Kidney (tissue), 14 donors: Measurements from ENCODE around the gene RNH1. TPM values are rescaled to one million over a fixed set of nuclear protein-coding genes. Genes with fewer than 3 reads are reported as not detected.

ENCODE experiments used
- DNase-seq, 5 donors: peaks; one replicate each; pipeline ENCODE4 v3.0.0-alpha.2; 2013 to 2020
- FAIRE-seq: peaks from 2 replicates; lab custom pipeline; 2012; peaks lifted over from hg19 to GRCh38; lab: Jason Lieb, UNC
- H3K27ac ChIP-seq, 2 donors: one replicate each; pipeline ENCODE4 v1.7.0; 2013; ENCODE audit warnings: low read depth in 2 of 2, low read length in 2 of 2, inconsistent platforms in 1 of 2
- H3K27me3 ChIP-seq: one replicate; pipeline ENCODE4 v1.7.1; 2013; ENCODE audit warnings: low read length, inconsistent platforms; ENCODE audit not compliant: control insufficient read depth, insufficient read depth
- H3K36me3 ChIP-seq, 3 donors: one replicate each; pipeline versions ENCODE4 v1.7.0 to v1.7.1; 2013; ENCODE audit warnings: low read length in 3 of 3, control low read depth in 1 of 3, inconsistent platforms in 1 of 3; ENCODE audit not compliant: insufficient read depth in 3 of 3, control insufficient read depth in 2 of 3
- H3K4me1 ChIP-seq, 3 donors: one replicate each; pipeline versions ENCODE4 v1.7.0 to v1.7.1; 2013; ENCODE audit warnings: low read length in 3 of 3, inconsistent platforms in 1 of 3, low read depth in 1 of 3; ENCODE audit not compliant: control insufficient read depth in 2 of 3, insufficient read depth in 2 of 3
- H3K4me3 ChIP-seq, 3 donors: one replicate each; pipeline versions ENCODE4 v1.7.0 to v1.8.1; 2013; ENCODE audit warnings: low read length in 3 of 3, control low read depth in 1 of 3, inconsistent platforms in 1 of 3
- H3K9ac ChIP-seq, 3 donors: one replicate each; pipeline versions ENCODE4 v1.7.0 to v1.7.1; 2013; ENCODE audit warnings: low read length in 3 of 3, control low read depth in 1 of 3, inconsistent platforms in 1 of 3
- H3K9me3 ChIP-seq, 3 donors: one replicate each; pipeline versions ENCODE4 v1.7.0 to v1.7.1; 2013; ENCODE audit warnings: low read length in 3 of 3, control low read depth in 1 of 3, inconsistent platforms in 1 of 3; ENCODE audit not compliant: control insufficient read depth in 2 of 3, insufficient read depth in 1 of 3
- intact Hi-C: fragments of 100-400 bp; cut with DNase I; formaldehyde crosslinking; loops from one replicate; pipeline ENCODE4 v1.11.1; 2022
- polyA plus RNA-seq: library from polyadenylated mRNA; stranded (reverse); fragments of 350-450 nt; fragmentation: Illumina TruSeq; extraction: RNeasy Lipid Tissue Mini Kit (QIAGEN cat#74804); gene quantifications from one replicate; pipeline ENCODE4 v1.2.3, GENCODE V29; 2014; ENCODE audit warnings: low read depth, low replicate concordance; ENCODE audit not compliant: insufficient read depth
- total RNA-seq: library from RNA; stranded (reverse); fragmentation: NEBNext Ultra II Directional; extraction: Animal tissue kit (Norgen Biotek cat#: 25700); gene quantifications from one replicate; pipeline ENCODE4 v1.2.1, GENCODE V29; 2021
- TF ChIP-seq, protein P1 (sequence below): IDR thresholded peaks from 3 replicates; pipeline ENCODE4 v1.5.1; 2012; ENCODE audit warnings: mild to moderate bottlenecking, moderate library complexity, borderline replicate concordance; ENCODE audit not compliant: insufficient read depth; ENCODE audit errors: extremely low read depth
- donor health status: control.
- donor health status: control.
- donor health status: control.
- donor health status: control.
- donor health status: control.
- donor health status: DM: yes; HTN: yes; CAD: no.
- donor health status: Normal renal cell carcinoma (clear cell type).

Gene RNH1
- total and polyA plus RNA-seq, 2 donors from 2014 or later = 171 to 191 TPM

DNA sequence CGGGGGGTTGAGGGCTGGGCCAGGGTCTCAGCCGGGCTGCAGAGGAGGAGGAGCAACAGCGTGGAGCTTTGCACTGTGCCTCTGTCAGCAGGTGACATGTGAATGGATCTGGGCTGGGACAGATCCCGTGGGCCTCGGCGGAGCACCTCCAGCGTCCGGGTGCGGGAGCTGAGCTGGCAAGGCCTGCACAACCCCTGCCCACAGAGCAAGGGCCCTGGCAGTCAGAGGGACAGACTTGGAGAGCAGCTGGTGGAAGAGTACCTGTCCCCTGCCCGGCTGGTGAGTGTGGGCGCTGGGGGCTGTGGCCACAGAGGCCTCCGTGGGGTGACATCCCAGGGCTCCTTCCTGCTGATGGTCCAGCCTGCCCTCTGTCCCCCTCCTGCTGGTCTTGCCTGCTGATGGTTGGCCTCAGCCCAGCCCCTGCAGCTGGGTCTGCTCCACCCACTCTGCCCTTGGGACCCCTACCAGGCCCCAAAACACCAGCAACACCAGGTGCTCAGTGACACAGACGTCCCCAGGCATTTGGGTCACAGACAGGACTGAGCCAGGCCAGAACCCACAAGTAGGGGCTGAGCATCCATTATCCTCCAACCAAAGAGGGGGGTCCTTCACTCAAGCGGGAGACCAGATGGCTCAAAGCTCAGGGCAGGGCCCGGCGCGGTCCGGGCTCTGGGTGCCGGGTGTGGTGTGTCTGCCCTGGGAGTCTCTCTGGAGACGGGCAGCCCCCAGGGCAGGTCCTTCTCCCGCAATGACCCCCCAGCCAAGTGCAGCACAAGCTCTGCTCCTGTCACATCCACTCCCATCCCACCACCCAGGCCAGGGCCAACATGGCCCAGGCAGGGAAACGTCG is 33.8 kb upstream of the RNH1 start:
- TF ChIP-seq, protein P1, sequence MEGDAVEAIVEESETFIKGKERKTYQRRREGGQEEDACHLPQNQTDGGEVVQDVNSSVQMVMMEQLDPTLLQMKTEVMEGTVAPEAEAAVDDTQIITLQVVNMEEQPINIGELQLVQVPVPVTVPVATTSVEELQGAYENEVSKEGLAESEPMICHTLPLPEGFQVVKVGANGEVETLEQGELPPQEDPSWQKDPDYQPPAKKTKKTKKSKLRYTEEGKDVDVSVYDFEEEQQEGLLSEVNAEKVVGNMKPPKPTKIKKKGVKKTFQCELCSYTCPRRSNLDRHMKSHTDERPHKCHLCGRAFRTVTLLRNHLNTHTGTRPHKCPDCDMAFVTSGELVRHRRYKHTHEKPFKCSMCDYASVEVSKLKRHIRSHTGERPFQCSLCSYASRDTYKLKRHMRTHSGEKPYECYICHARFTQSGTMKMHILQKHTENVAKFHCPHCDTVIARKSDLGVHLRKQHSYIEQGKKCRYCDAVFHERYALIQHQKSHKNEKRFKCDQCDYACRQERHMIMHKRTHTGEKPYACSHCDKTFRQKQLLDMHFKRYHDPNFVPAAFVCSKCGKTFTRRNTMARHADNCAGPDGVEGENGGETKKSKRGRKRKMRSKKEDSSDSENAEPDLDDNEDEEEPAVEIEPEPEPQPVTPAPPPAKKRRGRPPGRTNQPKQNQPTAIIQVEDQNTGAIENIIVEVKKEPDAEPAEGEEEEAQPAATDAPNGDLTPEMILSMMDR = no peak
- H3K36me3 ChIP-seq = no peaks in the 10 kb centered on the region
- H3K9me3 ChIP-seq = no peaks in the 10 kb centered on the region
- H3K4me1 ChIP-seq = peaks cover 0 to 14% (median 0%) of the 10 kb centered on the region in 3 donors
- no peak overlapping the region for H3K27ac ChIP-seq
- DNase-seq (peak in 2 of 5 donors; percentile 45 to 66), FAIRE-seq (no peak)
- no peaks in the 10 kb centered on the region for H3K27me3 ChIP-seq
- intact Hi-C loops = no loop called here
- no peak overlapping the region for H3K4me3 ChIP-seq
- H3K9ac ChIP-seq = no peak overlapping the region

DNA sequence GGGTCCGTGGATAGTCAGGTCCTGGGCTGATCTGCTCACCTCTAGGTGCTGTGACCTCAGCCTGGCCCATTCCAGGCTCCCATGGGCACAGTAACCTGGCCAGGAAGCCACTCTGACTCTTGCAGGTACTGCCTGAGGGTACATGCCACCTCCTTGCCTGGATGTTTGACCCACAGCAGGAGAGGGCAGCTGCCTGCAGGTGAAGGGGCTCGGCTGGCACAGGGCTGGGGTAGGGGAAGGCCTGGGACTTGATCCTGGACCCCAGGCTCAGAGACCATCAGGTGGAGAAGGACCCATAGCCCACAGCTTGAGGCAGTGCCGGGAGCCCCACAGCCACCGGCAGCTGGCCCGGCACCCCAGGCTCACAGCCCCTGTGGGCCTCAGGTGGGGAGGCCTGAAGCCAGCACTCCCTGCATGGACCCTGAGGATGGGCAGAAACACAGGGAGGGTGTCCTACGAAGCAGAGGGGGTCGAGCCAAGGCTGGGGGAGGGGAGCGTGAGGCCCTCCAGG is 33.0 kb upstream of the RNH1 start:
- intact Hi-C loops = no loop called here
- Histone ChIP-seq H3K4me3 (no peak overlapping the region), H3K9me3 (no peaks in the 10 kb centered on the region), H3K27me3 (no peaks in the 10 kb centered on the region), H3K36me3 (no peaks in the 10 kb centered on the region), H3K27ac (no peak overlapping the region), H3K9ac (no peak overlapping the region), H3K4me1 (peaks cover 0 to 14% (median 0%) of the 10 kb centered on the region in 3 donors)
- FAIRE-seq = no peak
- TF ChIP-seq, protein P1 = no peak
- DNase-seq = peak in 1 of 5 donors; percentile 56

DNA sequence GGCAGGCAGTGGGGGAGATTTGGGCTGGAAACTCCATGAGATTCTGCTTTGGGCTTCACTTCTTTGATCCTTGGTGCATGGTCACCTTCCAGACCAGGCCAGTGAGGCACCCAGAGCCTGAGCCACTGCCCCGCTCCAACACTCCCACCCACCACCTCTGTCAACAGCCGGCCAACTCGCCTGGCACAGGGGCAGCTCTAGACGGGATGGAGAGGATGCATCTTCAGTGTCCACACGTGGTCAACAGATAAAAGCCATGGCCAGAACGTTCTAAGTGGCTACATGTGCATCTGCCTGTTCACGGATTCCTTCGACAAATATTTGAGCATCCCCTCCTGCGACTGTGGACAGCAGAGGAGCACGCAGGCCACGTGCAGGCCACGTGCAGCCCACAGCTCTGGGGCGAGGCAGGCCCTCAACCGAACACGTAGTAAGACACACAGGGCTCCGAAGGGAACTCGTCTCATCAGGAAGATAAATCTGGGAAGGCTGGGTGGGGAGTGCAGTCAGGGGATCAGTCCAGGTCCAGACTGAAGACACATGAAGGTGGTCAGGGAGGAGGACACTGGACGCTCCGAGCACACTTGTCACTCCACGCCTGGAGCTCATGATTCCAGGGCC is 31.5 kb upstream of the RNH1 start:
- H3K9ac ChIP-seq = no peak overlapping the region
- intact Hi-C loops = no loop called here
- no peaks in the 10 kb centered on the region for H3K9me3 ChIP-seq
- DNase-seq (peak in 1 of 5 donors; percentile 45), FAIRE-seq (no peak)
- H3K36me3 ChIP-seq = no peaks in the 10 kb centered on the region
- H3K27me3 ChIP-seq = no peaks in the 10 kb centered on the region
- H3K4me1 ChIP-seq = peaks cover 0 to 23% (median 4%) of the 10 kb centered on the region in 3 donors
- H3K27ac ChIP-seq = no peak overlapping the region
- TF ChIP-seq, protein P1 = no peak
- H3K4me3 ChIP-seq = no peak overlapping the region
